Stimulated activated CD4-positive, alpha-beta T cell treated with anti-CD3 and anti-CD28 coated beads, Interleukin-15, amount 100 ng/mL, for 24 hours (primary cell): Measurements from ENCODE around the gene SLC49A3.
"Not testable (repeated sequence)": the region's sequence is repeated elsewhere in the genome, so short reads cannot be mapped to it uniquely, and the experiment has no call there.

Experiments
- DNase-seq: peaks from one replicate; pipeline ENCODE4 v3.0.0-alpha.2; 2020

Gene SLC49A3

GRCh38 chr4:680091-680490 lies 8.9 kb downstream of the SLC49A3 start:
- DNase-seq = no peak

- no peak for DNase-seq
Observed at GRCh38 chr4:679629-680028, 9.3 kb downstream of the SLC49A3 start.

- DNase-seq = no peak
Observed at GRCh38 chr4:679104-679481, 9.9 kb downstream of the SLC49A3 start.

- no peak for DNase-seq
Observed at GRCh38 chr4:678331-679103, 10.4 kb downstream of the SLC49A3 start.

GRCh38 chr4:677431-678293 lies 11.3 kb downstream of the SLC49A3 start:
- DNase-seq = peak; percentile 57

GRCh38 chr4:676871-677235 lies 12.1 kb downstream of the SLC49A3 start:
- no peak for DNase-seq

GRCh38 chr4:675980-676870 lies 12.7 kb downstream of the SLC49A3 start:
- no peak for DNase-seq

GRCh38 chr4:675036-675882 lies 13.7 kb downstream of the SLC49A3 start:
- peak; percentile 31 for DNase-seq

GRCh38 chr4:674172-675035 lies 14.5 kb downstream of the SLC49A3 start, which contains the start of the genes ATP5ME and MYL5:
TSS of gene ATP5ME (minus strand) at chr4:674276. CDS start at chr4:674247, 29 bp downstream.
TSS of gene MYL5 (plus strand) at chr4:674542. CDS start at chr4:678027, 3,485 bp downstream.
- peak; percentile 97 for DNase-seq

GRCh38 chr4:673349-674091 lies 15.4 kb downstream of the SLC49A3 start:
- DNase-seq = peak; percentile 43

GRCh38 chr4:671769-672168 lies 17.2 kb downstream of the SLC49A3 start:
- no peak for DNase-seq

- not testable (repeated sequence) for DNase-seq
Observed at GRCh38 chr4:669806-670559, 19.0 kb downstream of the SLC49A3 start.

- DNase-seq = not testable (repeated sequence)
Observed at GRCh38 chr4:668219-668618, 20.7 kb downstream of the SLC49A3 start.

- DNase-seq = no peak
Observed at GRCh38 chr4:667545-667925, 21.4 kb downstream of the SLC49A3 start.

GRCh38 chr4:666822-667544 lies 22.0 kb downstream of the SLC49A3 start:
- DNase-seq = no peak

GRCh38 chr4:666436-666810 lies 22.5 kb downstream of the SLC49A3 start:
- no peak for DNase-seq

- DNase-seq = no peak
Observed at GRCh38 chr4:665751-666435, 23.1 kb downstream of the SLC49A3 start.

- peak; percentile 2 for DNase-seq
Observed at GRCh38 chr4:665381-665750, 23.6 kb downstream of the SLC49A3 start.
